Neural progenitor cell (in vitro differentiated cells): ENCODE data around the gene ABI3BP. TPM values are rescaled to one million over a fixed set of nuclear protein-coding genes. Genes with fewer than 3 reads are reported as not detected.

Experiments
- DNase-seq: peaks from one replicate; pipeline ENCODE4 v3.0.0-alpha.2; 2016; ENCODE audit warnings: low spot score
- H2AFZ ChIP-seq: fragments of 200-600 bp; sonication (generic); replicated peaks from 2 replicates; pipeline ENCODE4 v1.6.1; 2016; ENCODE audit warnings: antibody characterized with exemption
- H3F3A ChIP-seq: fragments of 200-600 bp; sonication (generic); 2 replicates; pipeline ENCODE4 v1.6.1; 2016; ENCODE audit warnings: antibody characterized with exemption, low read depth
- H3K27ac ChIP-seq: fragments of 200-600 bp; sonication (generic); 2 replicates; pipeline ENCODE4 v1.5.1; 2016; ENCODE audit warnings: mild to moderate bottlenecking
- H3K27me3 ChIP-seq: fragments of 200-600 bp; sonication (generic); 2 replicates; pipeline ENCODE4 v1.6.1; 2016; ENCODE audit warnings: mild to moderate bottlenecking, moderate library complexity
- H3K36me3 ChIP-seq: fragments of 200-600 bp; sonication (generic); 2 replicates; pipeline ENCODE4 v1.5.1; 2016
- H3K4me1 ChIP-seq: fragments of 200-600 bp; sonication (generic); 2 replicates; pipeline ENCODE4 v1.6.1; 2016; ENCODE audit warnings: mixed run types
- H3K4me2 ChIP-seq: fragments of 200-600 bp; sonication (generic); 2 replicates; pipeline ENCODE4 v1.6.1; 2016
- H3K4me3 ChIP-seq: fragments of 200-600 bp; sonication (generic); 2 replicates; pipeline ENCODE4 v1.5.1; 2016
- H3K79me2 ChIP-seq: fragments of 200-600 bp; sonication (generic); 2 replicates; pipeline ENCODE4 v1.6.1; 2016; ENCODE audit warnings: low read depth
- H3K9ac ChIP-seq: fragments of 200-600 bp; sonication (generic); 2 replicates; pipeline ENCODE4 v1.6.1; 2016
- H3K9me3 ChIP-seq: fragments of 200-600 bp; sonication (generic); 2 replicates; pipeline ENCODE4 v1.5.1; 2016; ENCODE audit warnings: low read depth
- H4K20me1 ChIP-seq: fragments of 200-600 bp; sonication (generic); 2 replicates; pipeline ENCODE4 v1.6.1; 2016; ENCODE audit warnings: low read depth
- H3K27ac Mint-ChIP-seq: 3 replicates; pipeline ENCODE4 v1.8.0; 2021; ENCODE audit warnings: mixed read lengths
- H3K27me3 Mint-ChIP-seq: 2 replicates; pipeline ENCODE4 v1.8.0; 2022; ENCODE audit warnings: low read depth, mild to moderate bottlenecking, inconsistent platforms, moderate library complexity, mixed read lengths; ENCODE audit not compliant: insufficient read depth
- H3K36me3 Mint-ChIP-seq: 3 replicates; pipeline ENCODE4 v1.8.0; 2021; ENCODE audit warnings: mixed read lengths
- H3K4me1 Mint-ChIP-seq: 3 replicates; pipeline ENCODE4 v1.8.0; 2021; ENCODE audit warnings: mixed read lengths
- H3K4me3 Mint-ChIP-seq: 3 replicates; pipeline ENCODE4 v1.8.0; 2021; ENCODE audit warnings: mild to moderate bottlenecking, moderate library complexity, mixed read lengths
- H3K9me3 Mint-ChIP-seq: 3 replicates; pipeline ENCODE4 v1.8.0; 2020; ENCODE audit warnings: mixed read lengths
- CTCF ChIP-seq: fragments of 200-600 bp; sonication (generic); IDR thresholded peaks from 2 replicates; pipeline ENCODE4 v1.5.1; 2017; ENCODE audit warnings: antibody characterized with exemption, mild to moderate bottlenecking
- EZH2 ChIP-seq: fragments of 200-600 bp; sonication (generic); IDR thresholded peaks from 2 replicates; pipeline ENCODE4 v1.6.1; 2017; ENCODE audit warnings: antibody characterized with exemption, mild to moderate bottlenecking, moderate library complexity
- EZH2phosphoT487 ChIP-seq: fragments of 200-600 bp; sonication (generic); IDR thresholded peaks from 2 replicates; pipeline ENCODE4 v1.6.1; 2017; ENCODE audit warnings: antibody characterized with exemption
- total RNA-seq: library from RNA; depleted of rRNA; stranded (reverse); fragments of >200 nt; gene quantifications from 2 replicates; pipeline ENCODE4 v1.2.3, GENCODE V29; 2015; ENCODE audit warnings: low replicate concordance

ABI3BP gene
- total RNA-seq, 1 donor from 2014 or later = not detected

GRCh38 chr3:100775226-100775625 lies 218.0 kb downstream of the ABI3BP start:
- Histone ChIP-seq H3K9ac (no peak overlapping the region), H3K4me2 (no peak overlapping the region), H4K20me1 (no peaks in the 10 kb centered on the region), H3F3A (peaks cover under 1% of the 10 kb centered on the region), H3K4me1 (peaks cover 5% of the 10 kb centered on the region), H3K9me3 (no peaks in the 10 kb centered on the region), H2AFZ (no peak overlapping the region), H3K4me3 (no peak overlapping the region), H3K27me3 (no peaks in the 10 kb centered on the region), H3K36me3 (no peaks in the 10 kb centered on the region), H3K27ac (no peak overlapping the region), H3K79me2 (no peaks in the 10 kb centered on the region)
- Mint-ChIP-seq H3K4me1 (no peaks in the 10 kb centered on the region), H3K4me3 (no peak overlapping the region), H3K9me3 (no peaks in the 10 kb centered on the region), H3K27me3 (no peaks in the 10 kb centered on the region), H3K36me3 (no peaks in the 10 kb centered on the region), H3K27ac (no peak overlapping the region)
- TF ChIP-seq EZH2phosphoT487 (no peak), EZH2 (no peak), CTCF (no peak)
- DNase-seq = no peak

- H3K27ac Mint-ChIP-seq = no peak overlapping the region
- Histone ChIP-seq H3K9ac (no peak overlapping the region), H3K4me1 (peaks cover 17% of the 10 kb centered on the region), H3K27ac (peak overlapping the region; percentile 38), H3K4me3 (no peak overlapping the region), H3K36me3 (no peaks in the 10 kb centered on the region), H3K4me2 (peak overlapping the region; percentile 46), H3K79me2 (no peaks in the 10 kb centered on the region), H3K27me3 (no peaks in the 10 kb centered on the region), H4K20me1 (no peaks in the 10 kb centered on the region), H2AFZ (peak overlapping the region; percentile 62), H3F3A (peaks cover 11% of the 10 kb centered on the region), H3K9me3 (no peaks in the 10 kb centered on the region)
- H3K36me3 Mint-ChIP-seq = no peaks in the 10 kb centered on the region
- DNase-seq = peak; percentile 79
- no peaks in the 10 kb centered on the region for H3K4me1 Mint-ChIP-seq
- TF ChIP-seq EZH2phosphoT487 = no peak
- no peak for TF ChIP-seq EZH2
- no peak for TF ChIP-seq CTCF
- no peaks in the 10 kb centered on the region for H3K9me3 Mint-ChIP-seq
- H3K27me3 Mint-ChIP-seq = no peaks in the 10 kb centered on the region
- no peak overlapping the region for H3K4me3 Mint-ChIP-seq
These were observed 223.5 kb downstream of the ABI3BP start for GRCh38 chr3:100769693-100770092.

- H3K9me3 Mint-ChIP-seq = no peaks in the 10 kb centered on the region
- H3K4me1 Mint-ChIP-seq = no peaks in the 10 kb centered on the region
- H3K27ac ChIP-seq = no peak overlapping the region
- H4K20me1 ChIP-seq = no peaks in the 10 kb centered on the region
- no peak overlapping the region for H2AFZ ChIP-seq
- peaks cover 11% of the 10 kb centered on the region for H3F3A ChIP-seq
- no peaks in the 10 kb centered on the region for H3K36me3 Mint-ChIP-seq
- H3K27ac Mint-ChIP-seq = no peak overlapping the region
- no peak for DNase-seq
- no peak overlapping the region for H3K4me3 Mint-ChIP-seq
- no peak overlapping the region for H3K4me3 ChIP-seq
- H3K27me3 Mint-ChIP-seq = no peaks in the 10 kb centered on the region
- H3K9me3 ChIP-seq = no peaks in the 10 kb centered on the region
- peaks cover 27% of the 10 kb centered on the region for H3K4me1 ChIP-seq
- H3K4me2 ChIP-seq = no peak overlapping the region
- H3K79me2 ChIP-seq = no peaks in the 10 kb centered on the region
- no peaks in the 10 kb centered on the region for H3K27me3 ChIP-seq
- no peak overlapping the region for H3K9ac ChIP-seq
- TF ChIP-seq EZH2 (no peak), EZH2phosphoT487 (no peak), CTCF (no peak)
- no peaks in the 10 kb centered on the region for H3K36me3 ChIP-seq
These were observed 227.2 kb downstream of the ABI3BP start for GRCh38 chr3:100766069-100766468.
